Loucy (cell line): Measurements from ENCODE around the gene RRAGB.

ENCODE experiments used
- H2AFZ ChIP-seq: fragments of 200-600 bp; sonication (generic); 2 replicates; pipeline ENCODE4 v1.6.0; 2016; ENCODE audit warnings: antibody characterized with exemption, mild to moderate bottlenecking, low read length, moderate library complexity
- H3F3A ChIP-seq: fragments of 200-600 bp; 2 replicates; pipeline ENCODE4 v1.6.0; 2016; ENCODE audit warnings: antibody characterized with exemption, low read depth, mild to moderate bottlenecking
- H3K27me3 ChIP-seq: fragments of 200-600 bp; sonication (generic); 2 replicates; pipeline ENCODE4 v1.6.1; 2014; ENCODE audit warnings: low read length, mild to moderate bottlenecking; ENCODE audit not compliant: insufficient read depth, poor library complexity, severe bottlenecking
- H3K36me3 ChIP-seq: fragments of 200-600 bp; sonication (generic); 2 replicates; pipeline ENCODE4 v1.6.1; 2016; ENCODE audit warnings: low read length; ENCODE audit not compliant: insufficient read depth
- H3K4me1 ChIP-seq: fragments of 200-600 bp; sonication (generic); 2 replicates; pipeline ENCODE4 v1.5.1; 2014; ENCODE audit warnings: low read length, mild to moderate bottlenecking; ENCODE audit not compliant: insufficient read depth, poor library complexity, severe bottlenecking
- H3K4me2 ChIP-seq: fragments of 200-600 bp; sonication (generic); 2 replicates; pipeline ENCODE4 v1.6.0; 2014; ENCODE audit warnings: antibody characterized with exemption, low read length, low read depth, mild to moderate bottlenecking; ENCODE audit not compliant: poor library complexity, severe bottlenecking
- H3K4me3 ChIP-seq: fragments of 200-600 bp; sonication (generic); 2 replicates; pipeline ENCODE4 v1.5.1; 2014; ENCODE audit warnings: low read length, mild to moderate bottlenecking, mixed read lengths; ENCODE audit not compliant: poor library complexity, severe bottlenecking
- H3K79me2 ChIP-seq: fragments of 200-600 bp; sonication (generic); 2 replicates; pipeline ENCODE4 v1.6.1; 2014; ENCODE audit warnings: low read length; ENCODE audit not compliant: insufficient read depth
- H3K9ac ChIP-seq: fragments of 200-600 bp; sonication (generic); 2 replicates; pipeline ENCODE4 v1.6.0; 2014; ENCODE audit warnings: mild to moderate bottlenecking, low read depth, low read length, moderate library complexity; ENCODE audit not compliant: poor library complexity, severe bottlenecking
- H3K9me2 ChIP-seq: fragments of 200-600 bp; sonication (generic); replicated peaks from 2 replicates; pipeline ENCODE4 v1.6.1; 2016; ENCODE audit warnings: low read depth, low read length, mixed read lengths
- H3K9me3 ChIP-seq: fragments of 200-600 bp; sonication (generic); 2 replicates; pipeline ENCODE4 v1.6.1; 2014; ENCODE audit warnings: mild to moderate bottlenecking, antibody characterized with exemption, low read length, low read depth; ENCODE audit not compliant: insufficient read depth
- H4K20me1 ChIP-seq: fragments of 200-600 bp; sonication (generic); 2 replicates; pipeline ENCODE4 v1.6.0; 2014; ENCODE audit warnings: antibody characterized with exemption, low read length, mild to moderate bottlenecking; ENCODE audit not compliant: insufficient read depth, poor library complexity, severe bottlenecking
- CTCF ChIP-seq: fragments of 200-600 bp; sonication (generic); conservative IDR thresholded peaks from 2 replicates; pipeline ENCODE4 v1.5.1; 2014; ENCODE audit warnings: mild to moderate bottlenecking, antibody characterized with exemption, low read length
- EZH2phosphoT487 ChIP-seq: fragments of 200-600 bp; IDR thresholded peaks from 2 replicates; pipeline ENCODE4 v1.6.1; 2018; ENCODE audit warnings: antibody characterized with exemption, mild to moderate bottlenecking, moderate library complexity, borderline replicate concordance

RRAGB gene

GRCh38 chrX:55787727-55788126, 70.2 kb downstream of the RRAGB start:
- H4K20me1 ChIP-seq = no peaks in the 10 kb centered on the region
- no peaks in the 10 kb centered on the region for H3K9me3 ChIP-seq
- no peak overlapping the region for H3K9ac ChIP-seq
- no peaks in the 10 kb centered on the region for H3K36me3 ChIP-seq
- H2AFZ ChIP-seq = no peak overlapping the region
- no peaks in the 10 kb centered on the region for H3K79me2 ChIP-seq
- no peaks in the 10 kb centered on the region for H3K27me3 ChIP-seq
- no peaks in the 10 kb centered on the region for H3K4me1 ChIP-seq
- no peak overlapping the region for H3K4me3 ChIP-seq
- TF ChIP-seq CTCF (no peak), EZH2phosphoT487 (no peak)
- no peak overlapping the region for H3K4me2 ChIP-seq
- no peaks in the 10 kb centered on the region for H3F3A ChIP-seq
- H3K9me2 ChIP-seq = no peaks in the 10 kb centered on the region

DNA sequence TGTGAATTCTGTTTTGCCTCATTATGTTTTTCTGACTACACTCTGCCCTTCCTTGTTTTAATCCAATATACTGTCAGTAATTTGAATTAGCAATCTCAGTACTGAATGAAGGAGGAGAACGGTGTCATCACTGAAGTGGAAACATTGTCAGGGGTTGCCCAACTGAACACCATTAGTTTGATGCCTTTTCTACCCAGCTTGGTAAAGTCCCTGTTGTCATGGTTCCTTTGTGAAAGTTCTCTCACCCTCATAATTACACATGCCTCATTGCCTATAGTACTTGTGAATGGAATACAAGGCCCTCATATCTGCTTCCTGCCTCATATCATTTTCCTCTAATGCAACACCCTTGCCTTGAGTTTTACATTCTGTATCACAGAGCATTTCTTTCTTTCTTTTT, 76.9 kb downstream of the RRAGB start:
- Histone ChIP-seq H3K79me2 (no peaks in the 10 kb centered on the region), H3K9me2 (no peaks in the 10 kb centered on the region), H2AFZ (no peak overlapping the region)

DNA sequence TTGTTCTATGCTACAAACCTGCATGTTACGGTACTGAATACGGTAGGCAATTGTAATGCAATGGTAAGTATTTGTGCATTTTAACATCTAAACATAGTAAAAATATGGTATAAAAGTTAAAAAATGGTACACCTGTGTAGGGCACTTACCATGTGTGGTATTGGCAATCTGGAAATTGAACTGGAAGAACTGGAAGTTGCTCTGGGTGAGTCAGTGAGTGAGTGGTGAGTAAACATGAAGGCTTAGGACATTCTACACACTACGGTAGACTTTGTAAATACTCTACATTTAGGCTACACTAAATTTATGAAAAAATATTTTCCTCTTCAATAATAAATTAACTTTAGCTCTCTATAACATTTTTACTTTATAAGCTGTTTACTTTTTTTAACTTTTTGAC, 78.9 kb downstream of the RRAGB start:
- H3K27me3 ChIP-seq = no peaks in the 10 kb centered on the region
- H3K4me2 ChIP-seq = no peak overlapping the region
- H2AFZ ChIP-seq = no peak overlapping the region
- H3K9me3 ChIP-seq = no peaks in the 10 kb centered on the region
- H3K79me2 ChIP-seq = no peaks in the 10 kb centered on the region
- no peaks in the 10 kb centered on the region for H3K9me2 ChIP-seq
- TF ChIP-seq EZH2phosphoT487 (no peak), CTCF (no peak)
- H3K36me3 ChIP-seq = no peaks in the 10 kb centered on the region
- no peaks in the 10 kb centered on the region for H3F3A ChIP-seq
- no peaks in the 10 kb centered on the region for H3K4me1 ChIP-seq
- H3K4me3 ChIP-seq = no peak overlapping the region
- no peak overlapping the region for H3K9ac ChIP-seq
- H4K20me1 ChIP-seq = no peaks in the 10 kb centered on the region

More for the DNA sequence above, 76.9 kb downstream of the RRAGB start:
- no peaks in the 10 kb centered on the region for H4K20me1 ChIP-seq
- TF ChIP-seq CTCF (no peak), EZH2phosphoT487 (no peak)
- H3K9me3 ChIP-seq = no peaks in the 10 kb centered on the region
- H3K9ac ChIP-seq = no peak overlapping the region
- H3F3A ChIP-seq = no peaks in the 10 kb centered on the region
- no peaks in the 10 kb centered on the region for H3K27me3 ChIP-seq
- H3K4me1 ChIP-seq = no peaks in the 10 kb centered on the region
- no peak overlapping the region for H3K4me2 ChIP-seq
- H3K36me3 ChIP-seq = no peaks in the 10 kb centered on the region
- H3K4me3 ChIP-seq = no peak overlapping the region
